ENCODE results near the gene PRR15L. TPM values are rescaled to one million over a fixed set of nuclear protein-coding genes. Genes with fewer than 3 reads are reported as not detected.
A peak's percentile ranks its signal among the peaks of the same experiment; 100 is the strongest.

The PRR15L gene
- total RNA-seq, 1 experiment from 2014 or later = not detected

DNA sequence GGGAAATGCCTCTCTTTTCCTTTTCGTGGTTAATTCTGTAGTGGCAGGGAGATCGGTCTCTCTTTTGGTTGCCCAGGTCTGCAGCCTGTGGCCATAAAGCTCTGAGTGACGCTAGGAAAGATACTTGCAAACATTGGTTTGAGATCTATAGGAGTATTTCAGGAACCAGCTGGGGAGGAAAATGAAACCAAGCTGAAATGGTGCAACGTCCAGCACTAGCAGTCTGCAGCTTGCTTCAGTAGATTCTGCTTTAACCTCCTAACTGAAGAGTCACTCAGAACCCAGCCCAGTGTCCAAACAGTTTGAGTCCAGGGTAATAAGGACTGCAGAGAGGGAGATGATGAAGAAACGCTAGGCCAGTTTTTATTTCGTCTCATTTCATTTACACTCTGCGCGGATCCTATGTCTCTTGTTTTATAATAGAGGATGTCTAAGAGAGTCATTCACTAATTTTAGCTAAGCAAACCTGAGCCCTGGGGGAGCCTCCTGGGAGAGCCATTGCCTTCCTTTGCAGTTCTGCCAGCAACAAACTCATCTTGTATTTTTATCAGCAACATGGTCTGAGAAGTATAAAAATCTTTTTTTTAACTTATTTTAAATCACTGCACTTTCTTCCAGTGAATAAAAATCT is 49.6 kb downstream of the PRR15L start:
- H3K27me3 ChIP-seq (ENCODE audit: insufficient read depth, low read length) = no peaks in the 10 kb centered on the region
- no peak overlapping the region for H2AFZ ChIP-seq (ENCODE audit: low read length)
- no peak for DNase-seq
- Mint-ChIP-seq H3K4me1 (peaks cover 12 to 13% of the 10 kb centered on the region in 2 experiments), H3K27me3 (ENCODE audit: low read depth) (no peaks in the 10 kb centered on the region), H3K27ac (0 out of 7 replicates have a peak overlapping the region, but pooled peaks of 1 of the 3 experiments have one; percentile 20), H3K36me3 (ENCODE audit: insufficient read depth in 1 of 3, low read depth in 3 of 3) (peaks cover 0 to 13% (median 10%) of the 10 kb centered on the region in 3 experiments; a peak in 5 of 7 replicates), H3K4me3 (no peak overlapping the region), H3K9me3 (no peaks in the 10 kb centered on the region)
- no peak overlapping the region for H4K8ac ChIP-seq (replicated peaks; ENCODE audit: insufficient read length, low read depth, low read length)
- no CpG with 5 or more reads among the region's 8 CpGs for WGBS (ENCODE audit: extremely low coverage, insufficient read length, low lambda C conversion rate)
- no peaks in the 10 kb centered on the region for H4K20me1 ChIP-seq (ENCODE audit: control insufficient read depth, insufficient read depth, insufficient read length)
- H3T11ph ChIP-seq (ENCODE audit: low read length) = no peak overlapping the region
- no peak overlapping the region for H2BK15ac ChIP-seq (ENCODE audit: low read depth, low read length)
- no peak overlapping the region for H3K4ac ChIP-seq (ENCODE audit: low read depth, low read length)
- H3K4me2 ChIP-seq (ENCODE audit: insufficient read depth, insufficient read length, low read length) = no peak overlapping the region
- H3K9me3 ChIP-seq (ENCODE audit: control insufficient read depth, low read depth, low read length) = no peaks in the 10 kb centered on the region
- no peak overlapping the region for H4K5ac ChIP-seq (ENCODE audit: insufficient read length, low read depth, low read length)
- no peak overlapping the region for H2BK20ac ChIP-seq (ENCODE audit: low read depth, low read length, poor library complexity, severe bottlenecking)
- H3K23ac ChIP-seq (ENCODE audit: insufficient read length, low read depth, low read length) = no peak overlapping the region
- H3K18ac ChIP-seq (ENCODE audit: insufficient read length, low read depth, low read length) = no peak overlapping the region
- no peaks in the 10 kb centered on the region for H3K4me1 ChIP-seq (ENCODE audit: insufficient read depth, low read length)
- TF ChIP-seq, protein P1, sequence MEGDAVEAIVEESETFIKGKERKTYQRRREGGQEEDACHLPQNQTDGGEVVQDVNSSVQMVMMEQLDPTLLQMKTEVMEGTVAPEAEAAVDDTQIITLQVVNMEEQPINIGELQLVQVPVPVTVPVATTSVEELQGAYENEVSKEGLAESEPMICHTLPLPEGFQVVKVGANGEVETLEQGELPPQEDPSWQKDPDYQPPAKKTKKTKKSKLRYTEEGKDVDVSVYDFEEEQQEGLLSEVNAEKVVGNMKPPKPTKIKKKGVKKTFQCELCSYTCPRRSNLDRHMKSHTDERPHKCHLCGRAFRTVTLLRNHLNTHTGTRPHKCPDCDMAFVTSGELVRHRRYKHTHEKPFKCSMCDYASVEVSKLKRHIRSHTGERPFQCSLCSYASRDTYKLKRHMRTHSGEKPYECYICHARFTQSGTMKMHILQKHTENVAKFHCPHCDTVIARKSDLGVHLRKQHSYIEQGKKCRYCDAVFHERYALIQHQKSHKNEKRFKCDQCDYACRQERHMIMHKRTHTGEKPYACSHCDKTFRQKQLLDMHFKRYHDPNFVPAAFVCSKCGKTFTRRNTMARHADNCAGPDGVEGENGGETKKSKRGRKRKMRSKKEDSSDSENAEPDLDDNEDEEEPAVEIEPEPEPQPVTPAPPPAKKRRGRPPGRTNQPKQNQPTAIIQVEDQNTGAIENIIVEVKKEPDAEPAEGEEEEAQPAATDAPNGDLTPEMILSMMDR (conservative IDR thresholded peaks at IDR 0.05) = no peak
- no peak overlapping the region for H3K27ac ChIP-seq (ENCODE audit: insufficient read length, low read depth, low read length)
- no peak overlapping the region for H2BK5ac ChIP-seq (ENCODE audit: insufficient read length, low read length)
- H3K56ac ChIP-seq (ENCODE audit: insufficient read length, low read depth, low read length) = no peak overlapping the region
- H3K23me2 ChIP-seq (ENCODE audit: insufficient read length, low read depth, low read length, poor library complexity, severe bottlenecking) = no peaks in the 10 kb centered on the region
- H3K14ac ChIP-seq (ENCODE audit: insufficient read depth, low read length) = no peak overlapping the region
- no peak overlapping the region for H2BK120ac ChIP-seq (ENCODE audit: low read depth, low read length, poor library complexity, severe bottlenecking)
- no peak overlapping the region for H4K91ac ChIP-seq (ENCODE audit: insufficient read length, low read depth, low read length)
- H3K79me2 ChIP-seq (ENCODE audit: insufficient read depth, low read length) = no peaks in the 10 kb centered on the region
- H3K9ac ChIP-seq (ENCODE audit: extremely low read depth, insufficient read length, low read length) = no peak overlapping the region
- H2AK5ac ChIP-seq (ENCODE audit: insufficient read length, low read length) = no peak overlapping the region
- H3K79me1 ChIP-seq (ENCODE audit: insufficient read depth, low read depth, low read length, poor library complexity, severe bottlenecking) = no peaks in the 10 kb centered on the region
- H2BK12ac ChIP-seq (ENCODE audit: insufficient read length, low read depth, low read length) = no peak overlapping the region
